ENCODE measurements around the gene ANK3.

Gene ANK3

GRCh38 chr10:60413306-60414012 is 23.8 kb upstream of the ANK3 start:
- no peak for DNase-seq

- no peak for DNase-seq
These were observed 21.3 kb upstream of the ANK3 start for GRCh38 chr10:60410970-60411369.

GRCh38 chr10:60409202-60409601 is 19.5 kb upstream of the ANK3 start:
- DNase-seq: no peak

- DNase-seq: no peak
These were observed 16.5 kb upstream of the ANK3 start for GRCh38 chr10:60406182-60406581.

GRCh38 chr10:60405172-60405571 is 15.5 kb upstream of the ANK3 start:
- DNase-seq: no peak

- DNase-seq: no peak
These were observed 13.6 kb upstream of the ANK3 start for GRCh38 chr10:60403168-60403873.

GRCh38 chr10:60400366-60400765 is 10.7 kb upstream of the ANK3 start:
- no peak for DNase-seq

- no peak for DNase-seq
These were observed 9.7 kb upstream of the ANK3 start for GRCh38 chr10:60399328-60399727.

- no peak for DNase-seq
These were observed 8.1 kb upstream of the ANK3 start for GRCh38 chr10:60397792-60398191.

GRCh38 chr10:60396766-60397165 is 7.1 kb upstream of the ANK3 start:
- no peak for DNase-seq

GRCh38 chr10:60395711-60396110 is 6.0 kb upstream of the ANK3 start:
- no peak for DNase-seq

GRCh38 chr10:60394446-60394845 is 4.8 kb upstream of the ANK3 start:
- DNase-seq: no peak

- DNase-seq: no peak
These were observed 550 bp upstream of the ANK3 start for GRCh38 chr10:60390224-60390626.

- peak; percentile 16 for DNase-seq
These were observed 870 bp downstream of the ANK3 start for GRCh38 chr10:60388709-60389301.

- no peak for DNase-seq
These were observed 1.5 kb downstream of the ANK3 start for GRCh38 chr10:60388116-60388625.

- no peak for DNase-seq
These were observed 2.1 kb downstream of the ANK3 start for GRCh38 chr10:60387531-60387930.

GRCh38 chr10:60385399-60385738 is 4.3 kb downstream of the ANK3 start:
- no peak for DNase-seq

GRCh38 chr10:60384708-60385398 is 4.8 kb downstream of the ANK3 start:
- no peak for DNase-seq

- no peak for DNase-seq
These were observed 5.7 kb downstream of the ANK3 start for GRCh38 chr10:60384011-60384410.

- no peak for DNase-seq
These were observed 6.6 kb downstream of the ANK3 start for GRCh38 chr10:60382946-60383681.

GRCh38 chr10:60380781-60381180 is 8.9 kb downstream of the ANK3 start:
- no peak for DNase-seq

GRCh38 chr10:60377955-60378354 is 11.7 kb downstream of the ANK3 start:
- no peak for DNase-seq

- no peak for DNase-seq
These were observed 12.7 kb downstream of the ANK3 start for GRCh38 chr10:60377042-60377352.

All from OCI-M1 (cell line).